Measurements from ENCODE around the gene CCDC159.

DNA sequence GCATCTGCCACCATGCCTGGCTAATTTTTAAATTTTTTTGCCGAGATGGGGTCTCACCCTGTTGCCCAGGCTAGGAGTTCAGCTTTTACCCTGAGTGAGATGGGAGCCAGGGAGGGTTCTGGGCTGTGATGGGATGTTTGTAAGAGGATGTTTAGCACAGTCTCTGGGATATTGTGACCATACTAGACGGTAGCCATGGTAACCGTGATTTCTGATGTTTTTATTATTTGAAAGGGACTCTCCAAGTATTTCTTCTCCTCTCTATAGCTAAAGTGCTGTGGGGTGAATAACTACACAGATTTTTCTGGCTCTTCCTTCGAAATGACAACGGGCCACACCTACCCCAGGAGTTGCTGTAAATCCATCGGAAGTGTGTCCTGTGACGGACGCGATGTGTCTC lies 40.0 kb upstream of the CCDC159 start:
- TF ChIP-seq EZH2 (IDR thresholded peaks at IDR 0.05; ENCODE audit: borderline replicate concordance, insufficient read depth, low read depth, low read length, poor library complexity, severe bottlenecking) (no peak), CTCF (IDR thresholded peaks at IDR 0.05) (no peak)

Measured in B cell (primary cell).